Skeletal muscle tissue (tissue), 4 donors: ENCODE measurements around the gene MATN1. TPM values are rescaled to one million over a fixed set of nuclear protein-coding genes. Genes with fewer than 3 reads are reported as not detected.
A peak's percentile ranks its signal among the peaks of the same experiment; 100 is the strongest.

Source experiments
- H3K27ac ChIP-seq: one replicate; pipeline ENCODE4 v1.7.0; 2013; ENCODE audit warnings: mild to moderate bottlenecking, low read depth, low read length, inconsistent platforms
- H3K27me3 ChIP-seq, 3 donors: one replicate each; pipeline ENCODE4 v1.7.0; 2013; ENCODE audit warnings: low read length in 3 of 3; ENCODE audit not compliant: control insufficient read depth in 3 of 3, insufficient read depth in 3 of 3
- H3K36me3 ChIP-seq, 3 donors: one replicate each; pipeline ENCODE4 v1.7.0; 2013; ENCODE audit warnings: low read length in 3 of 3; ENCODE audit not compliant: control insufficient read depth in 3 of 3, insufficient read depth in 3 of 3
- H3K4me1 ChIP-seq, 3 donors: one replicate each; pipeline ENCODE4 v1.7.0; 2013; ENCODE audit warnings: low read length in 3 of 3, mild to moderate bottlenecking in 3 of 3; ENCODE audit not compliant: control insufficient read depth in 3 of 3, insufficient read depth in 3 of 3
- H3K4me3 ChIP-seq, 3 donors: one replicate each; pipeline ENCODE4 v1.7.0; 2013; ENCODE audit warnings: low read length in 3 of 3
- H3K9ac ChIP-seq, 3 donors: one replicate each; pipeline ENCODE4 v1.7.0; 2013; ENCODE audit warnings: low read length in 3 of 3, mild to moderate bottlenecking in 3 of 3, moderate library complexity in 2 of 3, low read depth in 1 of 3
- H3K9me3 ChIP-seq, 3 donors: one replicate each; pipeline ENCODE4 v1.7.0; 2013; ENCODE audit warnings: low read length in 3 of 3; ENCODE audit not compliant: control insufficient read depth in 3 of 3
- total RNA-seq: library from RNA; depleted of rRNA; stranded (reverse); fragments of >200 nt; gene quantifications from one replicate; pipeline ENCODE4 v1.2.3, GENCODE V29; 2014
- donor health status: Osteomylitis.

Gene MATN1
- total RNA-seq, 1 donor from 2014 or later, result 1.6 TPM

- H3K9ac ChIP-seq, result no peak overlapping the region
- H3K4me1 ChIP-seq, result peaks cover 23 to 44% (median 41%) of the 10 kb centered on the region in 3 donors
- no peaks in the 10 kb centered on the region for H3K36me3 ChIP-seq
- no peaks in the 10 kb centered on the region for H3K27me3 ChIP-seq
- H3K9me3 ChIP-seq, result no peaks in the 10 kb centered on the region
- H3K4me3 ChIP-seq, result no peak overlapping the region
- peak overlapping the region; percentile 78 for H3K27ac ChIP-seq
Observed at GRCh38 chr1:30758121-30758688, 34.8 kb upstream of the MATN1 start.

GRCh38 chr1:30757352-30758120 is 34.2 kb upstream of the MATN1 start, which contains the start of gene LAPTM5:
Gene LAPTM5 (minus strand): TSS chr1:30757774. CDS start chr1:30757745, 29 bp downstream.
- Histone ChIP-seq H3K9ac (peak within 1 kb of the TSS; percentile 51 to 62 (median 60)), H3K27ac (peak within 1 kb of the TSS; percentile 78), H3K9me3 (no peaks in the 10 kb centered on the region), H3K4me1 (peaks cover 23 to 41% (median 40%) of the 10 kb centered on the region in 3 donors), H3K27me3 (no peaks in the 10 kb centered on the region), H3K36me3 (no peaks in the 10 kb centered on the region), H3K4me3 (peak within 1 kb of the TSS; percentile 54 to 66 (median 57))

- no peaks in the 10 kb centered on the region for H3K9me3 ChIP-seq
- H3K4me1 ChIP-seq, result peaks cover 20 to 33% (median 32%) of the 10 kb centered on the region in 3 donors
- no peaks in the 10 kb centered on the region for H3K27me3 ChIP-seq
- peak overlapping the region; percentile 51 to 62 (median 60) for H3K9ac ChIP-seq
- H3K27ac ChIP-seq, result peak overlapping the region; percentile 78
- peak overlapping the region; percentile 54 to 66 (median 57) for H3K4me3 ChIP-seq
- H3K36me3 ChIP-seq, result no peaks in the 10 kb centered on the region
Observed at GRCh38 chr1:30756545-30757351, 33.4 kb upstream of the MATN1 start.

- H3K9me3 ChIP-seq, result no peaks in the 10 kb centered on the region
- no peak overlapping the region for H3K9ac ChIP-seq
- no peaks in the 10 kb centered on the region for H3K27me3 ChIP-seq
- peak overlapping the region; percentile 78 for H3K27ac ChIP-seq
- H3K4me1 ChIP-seq, result peaks cover 15 to 28% (median 28%) of the 10 kb centered on the region in 3 donors
- H3K4me3 ChIP-seq, result peak overlapping the region; percentile 22 to 57 (median 31)
- no peaks in the 10 kb centered on the region for H3K36me3 ChIP-seq
Observed at GRCh38 chr1:30756206-30756544, 32.8 kb upstream of the MATN1 start.

GRCh38 chr1:30755746-30756145 is 32.4 kb upstream of the MATN1 start:
- H3K4me1 ChIP-seq, result peaks cover 18 to 28% (median 26%) of the 10 kb centered on the region in 3 donors
- H3K27ac ChIP-seq, result no peak overlapping the region
- H3K4me3 ChIP-seq, result no peak overlapping the region
- H3K9me3 ChIP-seq, result no peaks in the 10 kb centered on the region
- no peaks in the 10 kb centered on the region for H3K27me3 ChIP-seq
- no peak overlapping the region for H3K9ac ChIP-seq
- H3K36me3 ChIP-seq, result no peaks in the 10 kb centered on the region

GRCh38 chr1:30755334-30755733 is 31.9 kb upstream of the MATN1 start:
- Histone ChIP-seq H3K36me3 (no peaks in the 10 kb centered on the region), H3K27ac (no peak overlapping the region), H3K4me1 (peaks cover 18 to 30% (median 25%) of the 10 kb centered on the region in 3 donors), H3K27me3 (no peaks in the 10 kb centered on the region), H3K4me3 (no peak overlapping the region), H3K9ac (no peak overlapping the region), H3K9me3 (no peaks in the 10 kb centered on the region)

- no peak overlapping the region for H3K9ac ChIP-seq
- H3K9me3 ChIP-seq, result no peaks in the 10 kb centered on the region
- no peak overlapping the region for H3K27ac ChIP-seq
- no peak overlapping the region for H3K4me3 ChIP-seq
- no peaks in the 10 kb centered on the region for H3K36me3 ChIP-seq
- no peaks in the 10 kb centered on the region for H3K27me3 ChIP-seq
- peaks cover 18 to 29% (median 25%) of the 10 kb centered on the region in 3 donors for H3K4me1 ChIP-seq
Observed at GRCh38 chr1:30754684-30755171, 31.3 kb upstream of the MATN1 start.

GRCh38 chr1:30753660-30754123 is 30.3 kb upstream of the MATN1 start:
- Histone ChIP-seq H3K9ac (no peak overlapping the region), H3K27ac (no peak overlapping the region), H3K27me3 (no peaks in the 10 kb centered on the region), H3K4me1 (peaks cover 20 to 29% (median 25%) of the 10 kb centered on the region in 3 donors), H3K9me3 (no peaks in the 10 kb centered on the region), H3K4me3 (no peak overlapping the region), H3K36me3 (no peaks in the 10 kb centered on the region)

- Histone ChIP-seq H3K27ac (no peak overlapping the region), H3K9ac (no peak overlapping the region), H3K4me1 (peaks cover 23 to 31% (median 24%) of the 10 kb centered on the region in 3 donors), H3K36me3 (no peaks in the 10 kb centered on the region), H3K4me3 (no peak overlapping the region), H3K27me3 (no peaks in the 10 kb centered on the region), H3K9me3 (no peaks in the 10 kb centered on the region)
Observed at GRCh38 chr1:30753118-30753517, 29.7 kb upstream of the MATN1 start.
